ENCODE measurements around the gene DNAL4. TPM values are rescaled to one million over a fixed set of nuclear protein-coding genes. Genes with fewer than 3 reads are reported as not detected.
A peak's percentile ranks its signal among the peaks of the same experiment; 100 is the strongest.

DNAL4 gene
- total and polyA plus RNA-seq, 5 experiments from 2014 or later: 9.3 to 14.7 (median 11.5) TPM

- Mint-ChIP-seq H3K4me3 (peak overlapping the region in 7 of 10 donors; percentile 7 to 68 (median 22)), H3K27me3 (no peaks in the 10 kb centered on the region), H3K9me3 (no peaks in the 10 kb centered on the region), H3K27ac (peak overlapping the region; percentile 78 to 91 (median 86)), H3K4me1 (peaks cover 23 to 83% (median 54%) of the 10 kb centered on the region in 4 donors), H3K36me3 (peaks cover 5 to 100% (median 30%) of the 10 kb centered on the region in 3 donors)
- POLR2A ChIA-PET: interaction anchor here (36.4 to 37.2 kb wide), 2 partner anchors 2 to 14 kb away, joined by 1495 read pairs; partner anchors contain the start of gene SUN2
- ATAC-seq (no peak), DNase-seq (no peak)
Observed at GRCh38 chr22:38741166-38741565, 52.8 kb downstream of the DNAL4 start.

GRCh38 chr22:38740754-38741153, 53.2 kb downstream of the DNAL4 start:
- Mint-ChIP-seq H3K27ac (peak overlapping the region; percentile 78 to 91 (median 86)), H3K27me3 (no peaks in the 10 kb centered on the region), H3K36me3 (peaks cover 5 to 100% (median 27%) of the 10 kb centered on the region in 3 donors), H3K9me3 (no peaks in the 10 kb centered on the region), H3K4me3 (peak overlapping the region in 5 of 10 donors; percentile 7 to 43 (median 22)), H3K4me1 (peaks cover 26 to 81% (median 58%) of the 10 kb centered on the region in 4 donors)
- POLR2A ChIA-PET: interaction anchor here (0.8 to 37.2 kb wide), 5 partner anchors 2 to 102 kb away, joined by 3 to 1495 read pairs (median 3); partner anchors contain the start of gene SUN2
- DNase-seq (no peak), ATAC-seq (no peak)

GRCh38 chr22:38740116-38740723, 53.7 kb downstream of the DNAL4 start:
- POLR2A ChIA-PET: interaction anchor here (0.6 to 37.2 kb wide), 7 partner anchors 1 to 105 kb away, joined by 3 to 1495 read pairs (median 3); partner anchors contain the start of gene SUN2
- Mint-ChIP-seq H3K36me3 (peaks cover 5 to 100% (median 27%) of the 10 kb centered on the region in 3 donors), H3K27ac (peak overlapping the region; percentile 43 to 87 (median 76)), H3K4me3 (peak overlapping the region in 1 of 10 donors; percentile 45), H3K4me1 (peaks cover 25 to 78% (median 58%) of the 10 kb centered on the region in 4 donors), H3K27me3 (no peaks in the 10 kb centered on the region), H3K9me3 (no peaks in the 10 kb centered on the region)
- DNase-seq (no peak), ATAC-seq (no peak)

- no peak for ATAC-seq
- POLR2A ChIA-PET: interaction anchor here (0.6 to 37.2 kb wide), 8 partner anchors 1 to 106 kb away, joined by 3 to 1495 read pairs (median 4); partner anchors contain the start of genes GTPBP1 and SUN2
- DNase-seq: no peak
- Mint-ChIP-seq H3K27me3 (no peaks in the 10 kb centered on the region), H3K27ac (peak overlapping the region; percentile 43 to 87 (median 76)), H3K4me1 (peaks cover 28 to 76% (median 60%) of the 10 kb centered on the region in 4 donors), H3K36me3 (peaks cover 0 to 99% (median 24%) of the 10 kb centered on the region in 3 donors), H3K4me3 (peak overlapping the region in 1 of 10 donors; percentile 26), H3K9me3 (no peaks in the 10 kb centered on the region)
Observed at GRCh38 chr22:38739300-38740055, 54.5 kb downstream of the DNAL4 start.

- ATAC-seq: no peak
- Mint-ChIP-seq H3K4me3 (no peak overlapping the region), H3K4me1 (peaks cover 31 to 76% (median 66%) of the 10 kb centered on the region in 4 donors), H3K27me3 (no peaks in the 10 kb centered on the region), H3K27ac (peak overlapping the region in 9 of 10 donors; percentile 63 to 94 (median 85)), H3K9me3 (no peaks in the 10 kb centered on the region), H3K36me3 (peaks cover 0 to 96% (median 23%) of the 10 kb centered on the region in 3 donors)
- POLR2A ChIA-PET: interaction anchor here (1.5 to 37.2 kb wide), 5 partner anchors 0 to 105 kb away, joined by 4 to 1495 read pairs (median 5); partner anchors contain the start of genes GTPBP1, NPTXR and SUN2
- no peak for DNase-seq
Observed at GRCh38 chr22:38738475-38739070, 55.4 kb downstream of the DNAL4 start.

- ATAC-seq: no peak
- Mint-ChIP-seq H3K4me3 (peak overlapping the region in 5 of 10 donors; percentile 0 to 81 (median 45)), H3K27ac (peak overlapping the region; percentile 79 to 96 (median 91)), H3K36me3 (peaks cover 0 to 90% (median 18%) of the 10 kb centered on the region in 3 donors), H3K9me3 (no peaks in the 10 kb centered on the region), H3K4me1 (peaks cover 32 to 77% (median 71%) of the 10 kb centered on the region in 4 donors), H3K27me3 (no peaks in the 10 kb centered on the region)
- no peak for DNase-seq
- POLR2A ChIA-PET: interaction anchor here (0.6 to 37.2 kb wide), 5 partner anchors 1 to 106 kb away, joined by 4 to 1495 read pairs (median 5); partner anchors contain the start of genes GTPBP1, NPTXR and SUN2
Observed at GRCh38 chr22:38737302-38738060, 56.5 kb downstream of the DNAL4 start.

- no peak for DNase-seq
- peaks cover 0 to 81% (median 11%) of the 10 kb centered on the region in 3 donors for H3K36me3 Mint-ChIP-seq
- no peaks in the 10 kb centered on the region for H3K9me3 Mint-ChIP-seq
- H3K27ac Mint-ChIP-seq: peak overlapping the region; percentile 79 to 97 (median 92)
- peak overlapping the region in 2 of 10 donors; percentile 34 to 51 for H3K4me3 Mint-ChIP-seq
- H3K4me1 Mint-ChIP-seq: peaks cover 31 to 78% (median 68%) of the 10 kb centered on the region in 4 donors
- ATAC-seq: no peak
- POLR2A ChIA-PET: interaction anchor here (1.0 to 37.2 kb wide), 4 partner anchors 10 to 53 kb away, joined by 3 to 1495 read pairs (median 32); partner anchors contain the start of genes GTPBP1 and SUN2
- H3K27me3 Mint-ChIP-seq: no peaks in the 10 kb centered on the region
Observed at GRCh38 chr22:38736257-38736570, 57.7 kb downstream of the DNAL4 start.

GRCh38 chr22:38735465-38736256, 58.3 kb downstream of the DNAL4 start:
- H3K27me3 Mint-ChIP-seq: no peaks in the 10 kb centered on the region
- H3K36me3 Mint-ChIP-seq: peaks cover 0 to 81% (median 6%) of the 10 kb centered on the region in 3 donors
- peak overlapping the region in 5 of 10 donors; percentile 31 to 66 (median 50) for H3K4me3 Mint-ChIP-seq
- POLR2A ChIA-PET: interaction anchor here (0.5 to 37.2 kb wide), 7 partner anchors 9 to 223 kb away, joined by 3 to 1495 read pairs (median 5); partner anchors contain the start of genes GTPBP1, NPTXR and SUN2
- H3K9me3 Mint-ChIP-seq: no peaks in the 10 kb centered on the region
- DNase-seq: no peak
- peaks cover 28 to 78% (median 65%) of the 10 kb centered on the region in 4 donors for H3K4me1 Mint-ChIP-seq
- ATAC-seq: peak; percentile 15 to 29
- H3K27ac Mint-ChIP-seq: peak overlapping the region; percentile 79 to 97 (median 90)

GRCh38 chr22:38735126-38735464, 58.8 kb downstream of the DNAL4 start:
- ATAC-seq: no peak
- H3K9me3 Mint-ChIP-seq: no peaks in the 10 kb centered on the region
- H3K27ac Mint-ChIP-seq: peak overlapping the region; percentile 12 to 97 (median 88)
- POLR2A ChIA-PET: interaction anchor here (0.5 to 37.2 kb wide), 9 partner anchors 9 to 268 kb away, joined by 3 to 1495 read pairs (median 6); partner anchors contain the start of genes GTPBP1, NPTXR, SUN2 and TOMM22
- no peaks in the 10 kb centered on the region for H3K27me3 Mint-ChIP-seq
- DNase-seq: no peak
- peaks cover 28 to 77% (median 66%) of the 10 kb centered on the region in 4 donors for H3K4me1 Mint-ChIP-seq
- peak overlapping the region in 4 of 10 donors; percentile 31 to 66 (median 43) for H3K4me3 Mint-ChIP-seq
- peaks cover 0 to 80% (median 6%) of the 10 kb centered on the region in 3 donors for H3K36me3 Mint-ChIP-seq

- POLR2A ChIA-PET: interaction anchor here (0.8 to 37.2 kb wide), 10 partner anchors 8 to 269 kb away, joined by 4 to 1495 read pairs (median 6); partner anchors contain the start of genes GTPBP1, NPTXR, SUN2 and TOMM22
- H3K27ac Mint-ChIP-seq: peak overlapping the region; percentile 42 to 97 (median 91)
- H3K4me3 Mint-ChIP-seq: peak overlapping the region in 4 of 10 donors; percentile 10 to 66 (median 30)
- H3K27me3 Mint-ChIP-seq: no peaks in the 10 kb centered on the region
- peaks cover 0 to 80% (median 6%) of the 10 kb centered on the region in 3 donors for H3K36me3 Mint-ChIP-seq
- H3K4me1 Mint-ChIP-seq: peaks cover 26 to 73% (median 61%) of the 10 kb centered on the region in 4 donors
- no peak for ATAC-seq
- H3K9me3 Mint-ChIP-seq: no peaks in the 10 kb centered on the region
- no peak for DNase-seq
Observed at GRCh38 chr22:38734421-38735100, 59.4 kb downstream of the DNAL4 start.

Data from naive thymus-derived CD8-positive, alpha-beta T cell (primary cell).